Upper lobe of left lung (tissue), 6 donors: ENCODE results near the gene PTPRD. TPM values are rescaled to one million over a fixed set of nuclear protein-coding genes. Genes with fewer than 3 reads are reported as not detected.

ENCODE experiments used
- ATAC-seq, 2 donors: fragments of 200-7000 bp; cut with Tn5 transposase; one replicate each; pipeline ENCODE4 v1.9.1; 2022; ENCODE audit warnings: mild to moderate bottlenecking in 2 of 2, moderate library complexity in 2 of 2; ENCODE audit not compliant: low FRiP score in 2 of 2
- DNase-seq, 2 donors: peaks; one replicate each; pipeline ENCODE4 v3.0.0-alpha.2; 2019 to 2020
- H3K27ac ChIP-seq, 4 donors: fragments of 200-600 bp; sonication (generic); one replicate each; pipeline ENCODE4 v1.5.1; 2016 to 2019
- H3K27me3 ChIP-seq, 4 donors: fragments of 200-600 bp; sonication (generic); one replicate each; pipeline ENCODE4 v1.5.1; 2017 to 2019
- H3K36me3 ChIP-seq, 4 donors: fragments of 200-600 bp; sonication (generic); one replicate each; pipeline ENCODE4 v1.5.1; 2016 to 2019
- H3K4me1 ChIP-seq, 4 donors: fragments of 200-600 bp; sonication (generic); one replicate each; pipeline ENCODE4 v1.5.1; 2018 to 2019
- H3K4me3 ChIP-seq, 4 donors: fragments of 200-600 bp; sonication (generic); one replicate each; pipeline ENCODE4 v1.5.1; 2017 to 2019; ENCODE audit warnings: mild to moderate bottlenecking in 2 of 4, moderate library complexity in 1 of 4
- H3K9me3 ChIP-seq, 4 donors: fragments of 200-600 bp; sonication (generic); one replicate each; pipeline ENCODE4 v1.5.1; 2018 to 2019
- CTCF ChIP-seq, 6 experiments: fragments of 450-650 bp in 4 of 6; fragments of 200-600 bp in 2 of 6; sonication (generic) in 2 of 6; IDR thresholded peaks; one replicate each; pipeline ENCODE4 v1.5.1; 2016 to 2019; ENCODE audit warnings: antibody characterized with exemption in 6 of 6
- EP300 ChIP-seq, 4 donors: sonication (generic); formaldehyde crosslinking; IDR thresholded peaks; one replicate each; pipeline ENCODE4 v1.5.1; 2017; ENCODE audit warnings: antibody characterized with exemption in 4 of 4, control low read depth in 2 of 4
- POLR2A ChIP-seq, 4 donors: fragments of 450-650 bp; IDR thresholded peaks; one replicate each; pipeline ENCODE4 v1.5.1; 2016 to 2017; ENCODE audit warnings: antibody characterized with exemption in 4 of 4, mild to moderate bottlenecking in 2 of 4
- POLR2AphosphoS5 ChIP-seq, 2 donors: sonication (generic); formaldehyde crosslinking; IDR thresholded peaks; one replicate each; pipeline ENCODE4 v1.5.1; 2017; ENCODE audit warnings: antibody characterized with exemption in 2 of 2
- WGBS, 2 donors: methylation state at CpG; one replicate each; pipeline ENCODE4 v1.1.5; 2017 to 2018; 5-methylcytosine and 5-hydroxymethylcytosine counted together
- total RNA-seq, 6 donors: library from RNA; depleted of rRNA in 4 of 6; stranded (reverse); fragments of >200 nt in 4 of 6; gene quantifications; one replicate each; pipeline versions ENCODE4 v1.1.0 to v1.2.1, GENCODE V29; 2016 to 2021
- donor health status: DM: no; HTN: no; CAD: no; lungs with moderate emphysema.
- donor health status: DM: no; HTN: yes; CAD: no; lungs with severe emphysema.

Gene PTPRD
- total RNA-seq, 6 donors from 2014 or later = 7.4 to 46.1 (median 14.5) TPM

DNA sequence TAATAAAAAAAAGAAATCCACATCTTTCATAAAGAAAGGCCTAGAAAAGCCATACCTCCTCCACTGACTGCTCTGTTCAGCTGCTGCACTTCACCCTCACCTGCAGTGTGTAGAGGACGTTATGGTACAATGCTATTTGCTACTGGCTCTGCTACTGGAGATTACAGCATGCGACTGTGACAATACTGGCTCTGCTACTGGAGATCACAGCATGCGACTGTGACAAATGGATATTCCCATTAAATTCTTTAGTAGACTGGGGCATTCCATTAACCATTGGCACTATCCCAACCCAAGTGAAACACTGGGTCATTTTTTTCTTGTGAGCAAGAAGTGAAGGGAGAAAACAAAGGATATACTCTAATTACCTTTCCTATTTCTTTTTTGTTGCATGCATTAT, 1749.7 kb downstream of the PTPRD start:
- Histone ChIP-seq H3K4me1 (peaks cover 0 to 4% (median 3%) of the 10 kb centered on the region in 4 donors), H3K36me3 (no peaks in the 10 kb centered on the region), H3K9me3 (no peaks in the 10 kb centered on the region), H3K4me3 (no peak overlapping the region), H3K27me3 (peaks cover 0 to 2% (median 0%) of the 10 kb centered on the region in 4 donors), H3K27ac (no peak overlapping the region)
- ATAC-seq (no peak), DNase-seq (no peak)
- TF ChIP-seq CTCF (IDR thresholded peaks at IDR 0.05) = no peak
- no peak for TF ChIP-seq POLR2A (IDR thresholded peaks at IDR 0.05)
- TF ChIP-seq POLR2AphosphoS5 (IDR thresholded peaks at IDR 0.05) = no peak
- no peak for TF ChIP-seq EP300 (IDR thresholded peaks at IDR 0.05)
- 78 to 86% methylated on average over 3 of the region's 3 CpGs for WGBS, 2 donors

GRCh38 chr9:8860925-8861324, 1751.9 kb downstream of the PTPRD start:
- ATAC-seq (no peak), DNase-seq (no peak)
- H3K27me3 ChIP-seq = peaks cover 0 to 16% (median 6%) of the 10 kb centered on the region in 4 donors
- no peaks in the 10 kb centered on the region for H3K9me3 ChIP-seq
- no peak overlapping the region for H3K4me3 ChIP-seq
- 34 to 38% methylated on average over 4 of the region's 4 CpGs for WGBS, 2 donors
- no peaks in the 10 kb centered on the region for H3K36me3 ChIP-seq
- H3K4me1 ChIP-seq = peaks cover 8 to 17% (median 10%) of the 10 kb centered on the region in 4 donors
- TF ChIP-seq EP300 (IDR thresholded peaks at IDR 0.05) = no peak
- H3K27ac ChIP-seq = no peak overlapping the region

GRCh38 chr9:8860086-8860485, 1752.7 kb downstream of the PTPRD start:
- Histone ChIP-seq H3K4me1 (peaks cover 8 to 17% (median 10%) of the 10 kb centered on the region in 4 donors), H3K36me3 (no peaks in the 10 kb centered on the region), H3K27ac (no peak overlapping the region), H3K9me3 (no peaks in the 10 kb centered on the region), H3K27me3 (peaks cover 0 to 19% (median 6%) of the 10 kb centered on the region in 4 donors), H3K4me3 (no peak overlapping the region)
- TF ChIP-seq CTCF (IDR thresholded peaks at IDR 0.05) = no peak
- no peak for TF ChIP-seq POLR2AphosphoS5 (IDR thresholded peaks at IDR 0.05)
- TF ChIP-seq EP300 (IDR thresholded peaks at IDR 0.05) = no peak
- no peak for TF ChIP-seq POLR2A (IDR thresholded peaks at IDR 0.05)
- no peak for ATAC-seq
- DNase-seq = no peak

- H3K4me1 ChIP-seq = peaks cover 8 to 17% (median 10%) of the 10 kb centered on the region in 4 donors
- no peak overlapping the region for H3K27ac ChIP-seq
- TF ChIP-seq POLR2AphosphoS5 (IDR thresholded peaks at IDR 0.05) = no peak
- no peak for TF ChIP-seq CTCF (IDR thresholded peaks at IDR 0.05)
These were observed 1753.4 kb downstream of the PTPRD start for GRCh38 chr9:8859416-8859815.

GRCh38 chr9:8858596-8859161, 1754.1 kb downstream of the PTPRD start:
- DNase-seq (peak in 1 of 2 donors; percentile 50), ATAC-seq (peak; percentile 51 to 62)
- no peaks in the 10 kb centered on the region for H3K36me3 ChIP-seq
- peak overlapping the region in 1 of 4 donors; percentile 70 for H3K27ac ChIP-seq
- TF ChIP-seq POLR2A (IDR thresholded peaks at IDR 0.05) = no peak
- no peak for TF ChIP-seq POLR2AphosphoS5 (IDR thresholded peaks at IDR 0.05)
- no peak for TF ChIP-seq EP300 (IDR thresholded peaks at IDR 0.05)
- no peak for TF ChIP-seq CTCF (IDR thresholded peaks at IDR 0.05)
- no peaks in the 10 kb centered on the region for H3K9me3 ChIP-seq
- peaks cover 8 to 17% (median 10%) of the 10 kb centered on the region in 4 donors for H3K4me1 ChIP-seq
- peaks cover 0 to 19% (median 6%) of the 10 kb centered on the region in 4 donors for H3K27me3 ChIP-seq
- peak overlapping the region in 3 of 4 donors; percentile 52 to 65 (median 60) for H3K4me3 ChIP-seq
- WGBS, 2 donors = 48 to 49% methylated on average over 15 to 24 of the region's 27 CpGs

More at GRCh38 chr9:8859416-8859815, 1753.4 kb downstream of the PTPRD start:
- DNase-seq (no peak), ATAC-seq (no peak)
- H3K9me3 ChIP-seq = no peaks in the 10 kb centered on the region
- no peak overlapping the region for H3K4me3 ChIP-seq
- H3K36me3 ChIP-seq = no peaks in the 10 kb centered on the region
- peaks cover 0 to 19% (median 6%) of the 10 kb centered on the region in 4 donors for H3K27me3 ChIP-seq
- WGBS, 2 donors = 43 to 47% methylated on average over 3 of the region's 3 CpGs
